ENCODE results near the gene RAB24. TPM values are rescaled to one million over a fixed set of nuclear protein-coding genes. Genes with fewer than 3 reads are reported as not detected.
A peak's percentile ranks its signal among the peaks of the same experiment; 100 is the strongest.
"Not testable (repeated sequence)": the region's sequence is repeated elsewhere in the genome, so short reads cannot be mapped to it uniquely, and the experiment has no call there.

Gene RAB24
- total RNA-seq, 1 donor from 2014 or later, result 30.0 TPM

- Mint-ChIP-seq H3K9me3 (ENCODE audit: low read depth) (no peaks in the 10 kb centered on the region), H3K36me3 (ENCODE audit: insufficient read depth) (peaks cover 5% of the 10 kb centered on the region), H3K4me1 (ENCODE audit: low read depth) (peaks cover 15% of the 10 kb centered on the region), H3K27ac (peak overlapping the region; percentile 84), H3K27me3 (no peaks in the 10 kb centered on the region), H3K4me3 (ENCODE audit: low read depth) (peak overlapping the region; percentile 62)
- TF ChIP-seq CTCF (IDR thresholded peaks at IDR 0.05; ENCODE audit: unreplicated experiment), result peak; percentile 81
- peak; percentile 59 for DNase-seq (ENCODE audit: low spot score, unreplicated experiment)
Measured at GRCh38 chr5:177309351-177310191, 6.1 kb upstream of the RAB24 start.

GRCh38 chr5:177308740-177309139, 5.2 kb upstream of the RAB24 start:
- H3K36me3 Mint-ChIP-seq (ENCODE audit: insufficient read depth), result peaks cover 5% of the 10 kb centered on the region
- TF ChIP-seq CTCF (IDR thresholded peaks at IDR 0.05; ENCODE audit: unreplicated experiment), result no peak
- DNase-seq (ENCODE audit: low spot score, unreplicated experiment), result no peak
- peak overlapping the region; percentile 84 for H3K27ac Mint-ChIP-seq
- no peaks in the 10 kb centered on the region for H3K9me3 Mint-ChIP-seq (ENCODE audit: low read depth)
- H3K4me3 Mint-ChIP-seq (ENCODE audit: low read depth), result no peak overlapping the region
- no peaks in the 10 kb centered on the region for H3K27me3 Mint-ChIP-seq
- peaks cover 21% of the 10 kb centered on the region for H3K4me1 Mint-ChIP-seq (ENCODE audit: low read depth)

GRCh38 chr5:177307544-177308363, 4.2 kb upstream of the RAB24 start:
- Mint-ChIP-seq H3K27me3 (no peaks in the 10 kb centered on the region), H3K4me3 (ENCODE audit: low read depth) (no peak overlapping the region), H3K4me1 (ENCODE audit: low read depth) (peaks cover 20% of the 10 kb centered on the region), H3K9me3 (ENCODE audit: low read depth) (no peaks in the 10 kb centered on the region), H3K36me3 (ENCODE audit: insufficient read depth) (peaks cover 5% of the 10 kb centered on the region), H3K27ac (no peak overlapping the region)
- no peak for TF ChIP-seq CTCF (IDR thresholded peaks at IDR 0.05; ENCODE audit: unreplicated experiment)
- DNase-seq (ENCODE audit: low spot score, unreplicated experiment), result no peak

GRCh38 chr5:177306674-177307543, 3.4 kb upstream of the RAB24 start:
- no peak overlapping the region for H3K4me3 Mint-ChIP-seq (ENCODE audit: low read depth)
- H3K27me3 Mint-ChIP-seq, result no peaks in the 10 kb centered on the region
- H3K36me3 Mint-ChIP-seq (ENCODE audit: insufficient read depth), result peaks cover 5% of the 10 kb centered on the region
- DNase-seq (ENCODE audit: low spot score, unreplicated experiment), result no peak
- peaks cover 24% of the 10 kb centered on the region for H3K4me1 Mint-ChIP-seq (ENCODE audit: low read depth)
- H3K9me3 Mint-ChIP-seq (ENCODE audit: low read depth), result no peaks in the 10 kb centered on the region
- TF ChIP-seq CTCF (IDR thresholded peaks at IDR 0.05; ENCODE audit: unreplicated experiment), result no peak
- H3K27ac Mint-ChIP-seq, result no peak overlapping the region

- DNase-seq (ENCODE audit: low spot score, unreplicated experiment); H3K4me3 Mint-ChIP-seq (ENCODE audit: low read depth); H3K9me3 Mint-ChIP-seq (ENCODE audit: low read depth); H3K27ac Mint-ChIP-seq; H3K36me3 Mint-ChIP-seq (ENCODE audit: insufficient read depth); H3K27me3 Mint-ChIP-seq: not testable (repeated sequence)
- H3K4me1 Mint-ChIP-seq (ENCODE audit: low read depth), result peaks cover 24% of the 10 kb centered on the region
Measured at GRCh38 chr5:177306103-177306640, 2.7 kb upstream of the RAB24 start.

All from progenitor cell of endocrine pancreas (in vitro differentiated cells).